HG03571 (cell line): ENCODE measurements around the gene WDR35.

ENCODE experiments used
- ATAC-seq: cut with Tn5 transposase; IDR thresholded peaks from one replicate; pipeline ENCODE4 v1.9.1; 2021; ENCODE audit not compliant: unreplicated experiment

Gene WDR35

DNA sequence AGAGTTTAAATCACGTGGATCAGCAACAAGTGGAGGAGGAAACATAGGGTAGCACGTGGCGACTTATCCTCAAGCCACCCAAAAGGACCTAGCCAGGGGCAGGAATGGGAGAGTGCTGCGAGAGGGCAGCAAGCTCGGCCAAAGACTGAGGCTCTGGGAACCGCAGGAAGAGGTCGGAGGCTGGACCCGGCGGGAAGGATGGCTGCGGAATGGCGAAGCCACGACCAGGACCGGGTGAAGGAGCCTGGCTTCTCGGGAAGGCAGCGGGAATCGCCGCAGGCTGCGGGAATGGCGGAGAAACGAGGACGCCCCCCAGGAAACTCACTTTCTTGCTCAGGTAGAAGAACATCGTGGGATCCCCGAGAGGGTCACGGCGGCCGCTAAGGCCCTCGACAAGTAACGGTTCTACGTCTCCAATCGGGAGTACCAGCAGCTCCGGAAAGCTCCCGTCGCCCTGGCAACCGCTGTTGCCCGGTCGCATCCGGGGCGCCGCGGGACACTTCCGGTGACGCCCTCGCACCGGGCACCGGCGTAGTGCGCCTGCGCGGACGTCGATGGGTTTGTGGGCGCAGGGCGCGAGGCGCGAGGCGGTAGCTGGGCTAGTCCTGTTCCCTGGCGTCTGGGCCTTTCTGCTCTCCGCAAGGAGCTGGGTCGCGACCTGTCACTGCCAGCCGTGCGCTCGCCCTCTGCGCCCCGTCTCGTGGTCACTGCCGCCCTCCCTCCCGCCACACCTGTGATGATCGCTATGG lies at the start of gene WDR35:
Gene WDR35, minus strand, starts transcription at position 439 of the 749 bp plus-strand sequence. Its CDS starts 90 bp downstream, at position 349.
- peak; percentile 93 for ATAC-seq

DNA sequence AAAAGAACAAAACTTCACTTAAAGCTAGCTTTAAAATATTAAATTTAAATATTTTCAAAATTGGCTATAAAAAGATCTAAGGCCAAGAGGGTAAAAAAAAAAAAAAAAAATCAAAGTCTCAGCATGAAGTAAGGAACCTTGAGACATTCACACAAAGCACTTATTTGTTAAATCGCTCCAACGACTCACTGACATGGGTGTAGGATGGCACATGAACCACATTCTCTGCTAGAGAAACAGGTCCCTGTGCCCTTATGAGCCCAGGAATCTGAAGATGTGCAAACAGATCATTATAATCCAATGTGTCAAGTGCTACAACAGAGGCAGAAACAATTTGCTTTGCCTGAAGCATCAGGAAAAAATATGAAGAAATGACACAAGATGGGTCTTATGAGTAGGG lies 47.8 kb upstream of the WDR35 start:
- no peak for ATAC-seq

DNA sequence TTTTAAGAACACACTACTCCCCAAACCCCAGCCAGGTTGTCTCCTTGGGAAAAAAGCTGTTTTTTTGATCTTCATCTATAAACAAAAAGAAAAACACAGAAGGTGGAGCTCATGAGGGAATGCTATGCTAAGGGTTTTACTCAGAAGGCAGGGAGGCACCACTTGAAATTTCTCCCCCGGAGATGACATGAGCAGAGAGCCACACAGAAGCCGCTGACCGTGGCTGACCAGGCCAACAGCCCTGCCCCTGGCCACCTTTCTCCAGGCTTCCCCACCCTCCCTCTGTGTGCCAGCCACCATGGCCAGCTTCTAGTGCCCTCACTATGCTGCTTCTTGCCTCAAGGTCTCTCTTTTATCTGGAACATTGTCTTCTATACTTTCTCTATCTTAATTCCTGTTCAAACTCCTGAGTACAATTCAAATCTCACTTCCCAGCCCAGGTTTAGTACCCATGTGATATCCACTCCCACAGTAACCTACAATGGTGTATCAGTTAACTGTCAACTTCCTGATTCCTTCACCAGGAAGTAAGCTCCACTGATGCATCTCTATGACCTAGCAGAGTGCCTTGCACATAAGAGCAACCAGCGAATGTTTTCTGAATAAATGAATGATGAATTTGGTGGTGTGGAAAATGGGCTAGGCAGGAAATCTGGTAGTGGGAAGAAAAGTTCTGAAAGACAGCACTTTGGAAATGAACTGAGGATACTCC lies 46.2 kb upstream of the WDR35 start:
- ATAC-seq: no peak

DNA sequence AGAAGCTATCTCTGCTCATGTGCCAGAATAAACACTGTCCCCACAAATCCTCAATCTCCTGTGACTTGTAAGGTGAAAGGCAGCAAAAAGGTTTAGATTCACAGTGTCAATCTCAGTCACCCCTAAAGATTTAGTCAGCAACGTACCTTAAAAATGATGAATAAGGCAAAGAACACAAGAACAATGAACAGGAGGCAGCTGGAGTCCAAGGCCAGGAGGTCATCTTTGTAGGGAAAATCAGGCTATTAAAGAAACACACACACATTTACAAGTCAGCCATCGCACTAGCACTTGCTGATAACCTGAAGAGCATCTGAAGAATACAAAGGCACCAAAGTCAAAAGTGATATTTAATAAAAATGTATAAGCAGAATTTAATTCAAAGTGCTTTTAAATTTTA lies 44.9 kb upstream of the WDR35 start:
- no peak for ATAC-seq

DNA sequence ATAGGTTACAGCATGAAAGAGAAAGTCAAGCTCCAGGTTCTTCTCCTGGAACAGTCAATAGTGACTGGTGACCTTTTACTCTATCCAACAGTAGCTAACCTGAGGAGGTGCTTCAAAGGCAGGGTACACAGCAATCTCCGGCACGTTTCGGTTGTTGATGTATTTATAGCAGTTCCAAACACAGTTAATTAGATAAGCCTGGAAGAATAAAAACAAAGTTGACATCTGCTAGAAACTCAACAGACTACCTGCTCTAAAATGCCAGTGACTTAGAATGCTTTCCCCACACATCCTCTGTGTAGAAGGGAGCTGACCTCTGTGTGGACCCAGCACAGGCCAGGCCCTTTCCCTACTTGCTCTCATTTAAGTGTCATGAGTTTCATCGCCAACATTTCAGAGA lies 44.3 kb upstream of the WDR35 start:
- ATAC-seq: no peak

DNA sequence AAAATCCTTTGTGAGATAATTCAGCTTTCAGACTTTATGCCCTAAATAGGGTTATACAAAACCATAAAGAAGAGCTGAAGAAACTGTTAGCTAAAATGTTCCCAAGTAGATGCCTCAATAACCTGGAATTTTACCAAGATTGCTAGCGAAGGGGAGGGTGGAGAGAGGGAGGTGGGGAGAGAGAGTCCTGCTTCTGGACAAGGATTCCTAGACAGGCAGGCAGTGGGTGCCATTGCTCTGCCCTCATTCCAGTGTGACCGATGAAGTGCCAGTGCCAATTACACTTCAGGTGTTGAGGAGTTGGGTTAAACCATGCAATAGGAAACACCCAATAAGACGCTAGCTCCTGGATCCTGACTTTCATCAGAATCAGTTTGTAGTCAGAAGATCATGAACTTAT lies 43.4 kb upstream of the WDR35 start:
- ATAC-seq: no peak

DNA sequence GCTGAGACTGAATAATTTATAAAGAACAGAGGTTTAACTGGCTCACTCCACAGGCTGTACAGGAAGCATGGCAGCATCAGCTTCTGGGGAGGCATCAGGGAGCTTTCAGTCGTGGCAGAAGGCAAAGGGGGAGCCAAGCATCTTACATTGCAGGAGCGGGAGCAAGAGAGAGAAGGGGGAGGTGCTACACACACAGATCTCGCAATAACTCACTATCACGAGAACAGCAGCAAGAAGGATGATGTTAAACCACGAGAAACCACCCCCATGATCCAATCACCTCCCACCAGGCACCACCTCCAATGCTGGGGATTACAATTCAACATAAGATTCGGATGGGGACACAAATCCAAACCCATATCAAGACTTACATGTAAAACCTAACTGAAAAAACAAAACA lies 40.3 kb upstream of the WDR35 start:
- no peak for ATAC-seq

DNA sequence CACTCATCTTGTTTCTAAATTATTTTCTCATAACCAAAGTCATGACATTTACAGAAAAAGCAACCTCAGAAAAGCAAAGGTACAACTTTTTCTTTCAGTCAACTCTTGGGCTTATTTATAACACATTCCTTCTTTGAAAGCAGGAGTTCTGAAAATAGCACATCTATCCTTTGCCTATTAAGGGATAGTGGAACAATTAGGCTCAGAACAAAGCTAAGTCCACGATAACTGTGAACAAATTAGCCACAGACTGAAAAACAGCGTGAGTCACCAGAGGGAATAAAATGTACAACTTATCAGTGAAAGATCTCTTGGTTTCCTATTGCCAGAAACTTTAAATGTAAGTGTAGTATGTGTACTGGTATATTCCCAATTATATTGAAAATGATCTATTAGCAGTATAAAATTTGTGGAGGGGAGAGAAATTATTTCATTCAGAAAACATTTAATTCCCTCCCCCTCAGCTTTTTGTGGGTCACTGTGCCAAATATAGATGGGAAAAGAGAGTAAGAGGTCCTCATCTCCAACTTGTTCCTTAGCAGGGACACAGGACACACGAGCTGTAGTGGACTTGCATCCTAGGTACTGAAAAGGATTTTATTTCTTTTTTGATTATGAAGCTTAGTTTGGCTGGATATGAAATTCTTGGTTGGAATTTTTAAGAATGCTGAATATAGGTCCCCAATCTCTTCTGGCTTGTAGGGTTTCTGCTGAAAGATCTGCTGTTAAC lies 38.0 kb upstream of the WDR35 start:
- no peak for ATAC-seq

DNA sequence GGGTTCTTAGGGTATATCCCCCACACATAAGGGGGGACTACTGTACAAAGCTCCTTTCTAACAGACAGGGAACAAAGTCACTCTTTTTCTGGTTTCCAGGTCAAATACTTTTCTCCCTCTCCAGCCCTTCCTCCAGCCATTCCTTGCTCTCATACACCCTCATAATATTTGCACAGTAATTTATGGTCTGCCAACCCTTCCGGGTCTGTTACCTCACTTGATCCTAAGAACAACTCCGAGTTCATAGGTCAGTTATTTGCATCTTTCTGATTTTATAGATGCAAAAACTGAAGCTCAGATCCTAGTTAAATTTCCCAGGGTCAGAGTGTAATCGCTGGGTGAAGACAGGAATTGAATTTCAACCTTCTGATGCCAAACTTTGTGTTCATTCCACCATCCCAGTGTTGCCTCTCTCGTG lies 37.4 kb upstream of the WDR35 start:
- ATAC-seq: no peak

DNA sequence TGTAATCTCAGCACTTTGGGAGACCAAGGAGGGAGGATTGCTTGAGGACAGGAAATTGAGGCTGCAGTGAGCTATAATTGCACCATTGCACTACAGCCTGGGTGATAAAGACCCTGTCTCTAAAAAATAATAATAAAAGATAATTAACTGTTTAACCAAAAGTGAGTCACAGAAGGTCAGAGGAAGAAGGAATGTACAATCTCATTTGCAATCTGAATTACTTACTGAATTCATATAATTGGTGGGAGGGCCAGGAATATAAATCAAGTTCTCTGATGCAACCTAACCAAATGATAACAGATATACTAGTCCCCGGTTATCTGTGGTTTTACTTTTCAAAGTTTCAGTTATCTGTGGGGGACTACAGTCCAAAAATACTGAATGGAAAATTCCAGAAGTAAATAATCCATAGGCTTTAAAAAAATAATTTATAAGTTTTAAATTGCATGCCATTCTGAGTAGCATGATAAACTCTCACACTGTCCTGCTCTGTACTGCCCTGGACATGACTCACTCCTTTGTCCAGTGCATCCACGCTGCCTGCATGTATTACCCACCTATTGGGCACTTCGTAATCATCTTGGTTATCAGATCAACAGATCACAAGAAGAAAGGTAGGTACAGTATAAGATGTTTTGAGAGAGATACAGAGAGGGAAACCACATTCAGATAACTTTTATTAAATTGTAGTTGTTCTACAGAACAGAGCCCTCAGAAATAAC lies 35.3 kb upstream of the WDR35 start:
- no peak for ATAC-seq

DNA sequence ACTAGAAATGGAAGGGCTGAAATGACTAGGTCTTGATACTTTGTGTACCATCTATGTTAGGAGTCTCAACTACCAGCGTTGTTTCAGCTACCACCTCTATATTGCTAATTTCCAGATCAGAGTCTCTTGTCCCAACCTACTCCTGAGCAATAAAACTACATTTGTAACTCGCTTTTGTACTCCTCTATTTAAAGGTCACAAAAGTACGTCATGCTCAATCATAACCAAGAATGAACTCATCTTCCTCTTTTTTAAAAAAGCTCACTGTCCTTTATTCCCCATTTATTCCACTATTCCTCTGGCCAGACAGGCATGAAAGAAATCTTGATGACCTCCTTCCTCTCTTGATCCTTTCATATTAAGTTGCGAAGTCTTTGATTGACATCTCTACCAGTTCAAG lies 33.8 kb upstream of the WDR35 start:
- no peak for ATAC-seq

DNA sequence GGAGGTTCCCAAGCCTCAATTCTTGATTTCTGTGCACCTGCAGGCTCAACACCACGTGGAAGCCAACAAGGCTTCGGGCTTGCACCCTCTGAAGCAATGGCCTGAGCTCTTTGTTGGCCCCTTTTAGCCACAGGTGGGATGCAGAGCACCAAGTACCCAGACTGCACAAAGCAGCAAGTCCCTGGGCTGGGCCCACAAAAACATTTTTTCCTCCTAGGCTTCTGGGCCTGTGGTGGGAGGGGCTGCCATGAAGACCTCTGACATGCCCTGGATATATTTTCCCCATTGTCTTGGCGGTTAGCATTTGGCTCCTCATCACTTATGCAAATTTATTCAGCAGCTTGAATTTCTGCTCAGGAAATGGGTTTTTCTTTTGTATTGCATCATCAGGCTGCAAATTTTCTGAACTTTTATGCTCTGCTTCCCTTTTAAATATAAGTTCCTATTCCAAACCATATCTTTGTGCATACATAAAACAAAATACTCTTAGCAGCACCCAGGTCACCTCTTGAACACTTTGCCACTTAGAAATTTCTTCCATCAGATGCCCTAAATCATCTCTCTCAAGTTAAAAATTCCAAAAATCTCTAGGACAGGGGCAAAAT lies 31.6 kb upstream of the WDR35 start:
- ATAC-seq: no peak

DNA sequence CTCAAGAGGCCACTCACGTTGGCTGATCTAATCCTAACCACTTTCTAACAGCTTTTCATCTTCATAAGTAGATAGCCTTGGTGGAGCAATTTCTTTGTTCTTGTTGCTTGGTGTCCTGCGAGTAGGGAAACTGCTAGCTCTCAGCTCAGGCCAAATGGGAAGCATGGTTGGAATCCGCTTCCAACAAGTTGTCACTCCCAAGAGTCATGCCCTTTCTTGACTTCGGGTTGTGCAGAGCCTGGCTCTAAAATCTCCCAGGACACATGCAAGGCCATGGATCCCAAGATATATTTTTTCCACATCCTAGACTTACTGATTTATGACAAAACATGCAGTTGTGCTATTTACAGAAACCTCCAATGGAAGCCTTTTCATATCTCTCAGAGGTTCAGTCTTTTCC lies 29.8 kb upstream of the WDR35 start:
- ATAC-seq: no peak

DNA sequence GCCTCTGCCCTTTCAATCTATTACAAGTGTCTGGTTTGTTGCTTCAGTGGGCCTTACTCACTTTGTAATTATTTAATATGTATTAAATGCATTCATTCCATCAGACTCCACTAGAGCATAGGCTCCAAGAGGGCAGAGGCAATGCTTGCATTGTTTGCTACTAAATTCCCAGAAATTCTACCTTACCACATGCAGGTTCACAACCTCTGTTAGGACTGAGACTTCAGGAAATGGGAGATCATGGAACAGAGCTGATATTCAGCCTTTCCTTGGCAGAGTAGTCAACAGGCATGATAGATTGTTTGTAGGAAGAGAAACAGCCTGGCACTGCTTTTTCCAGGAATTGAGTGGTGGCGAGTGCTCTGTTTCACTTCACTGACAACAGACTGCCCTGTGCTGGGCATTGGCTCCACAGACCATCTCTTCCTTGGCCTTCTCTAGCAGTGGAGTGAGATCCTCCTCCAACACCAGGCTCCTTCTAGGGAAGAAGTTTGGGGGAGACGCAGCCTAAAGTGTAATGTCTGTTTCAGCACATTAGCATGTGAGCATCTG lies 28.8 kb upstream of the WDR35 start:
- no peak for ATAC-seq

DNA sequence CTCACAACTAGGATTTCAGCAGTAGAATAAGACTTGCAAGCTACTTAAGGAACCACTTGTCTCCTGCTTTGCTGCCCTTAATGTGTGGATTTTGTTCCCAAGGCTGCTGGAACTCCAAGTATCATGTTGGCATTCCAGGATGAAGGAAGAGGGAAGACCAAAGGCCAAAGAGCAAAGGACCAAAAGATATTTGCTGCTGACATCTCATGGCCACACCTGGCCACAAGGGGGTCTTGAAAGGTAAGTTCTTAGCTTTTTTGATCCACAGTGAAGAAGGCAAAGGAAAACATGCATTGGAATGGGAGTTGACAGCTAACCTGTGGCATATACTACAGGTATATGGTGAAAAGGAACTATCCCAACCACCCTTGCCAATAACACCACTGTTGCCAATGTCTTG lies 26.4 kb upstream of the WDR35 start:
- no peak for ATAC-seq

DNA sequence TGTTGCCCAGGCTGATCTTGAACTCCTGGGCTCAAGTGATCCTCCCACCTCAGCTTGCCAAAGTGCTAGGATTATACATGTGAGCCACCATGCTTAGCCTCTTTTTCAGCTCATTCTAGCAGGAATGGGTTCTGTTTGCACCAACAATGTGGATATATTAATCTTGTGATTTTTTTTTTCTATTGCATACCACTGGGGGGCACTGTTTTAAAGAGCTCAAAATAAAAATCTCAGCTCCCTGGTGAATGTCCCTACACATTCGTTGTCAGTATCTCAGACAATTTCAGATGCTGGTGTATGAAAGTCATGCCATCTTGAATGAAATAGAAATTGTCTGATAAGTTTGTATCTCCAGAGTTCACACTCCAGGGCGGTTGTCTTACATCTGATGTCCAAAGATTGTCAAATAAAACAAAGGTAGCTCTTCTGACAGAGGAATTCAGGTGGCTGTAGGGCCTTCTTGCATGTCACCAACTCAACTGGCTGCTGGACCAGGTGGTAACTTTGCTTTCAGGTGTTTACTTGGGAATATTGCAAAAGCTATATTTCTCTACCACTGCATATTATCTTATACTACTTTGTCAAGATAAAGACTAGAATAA lies 25.7 kb upstream of the WDR35 start:
- ATAC-seq: no peak

DNA sequence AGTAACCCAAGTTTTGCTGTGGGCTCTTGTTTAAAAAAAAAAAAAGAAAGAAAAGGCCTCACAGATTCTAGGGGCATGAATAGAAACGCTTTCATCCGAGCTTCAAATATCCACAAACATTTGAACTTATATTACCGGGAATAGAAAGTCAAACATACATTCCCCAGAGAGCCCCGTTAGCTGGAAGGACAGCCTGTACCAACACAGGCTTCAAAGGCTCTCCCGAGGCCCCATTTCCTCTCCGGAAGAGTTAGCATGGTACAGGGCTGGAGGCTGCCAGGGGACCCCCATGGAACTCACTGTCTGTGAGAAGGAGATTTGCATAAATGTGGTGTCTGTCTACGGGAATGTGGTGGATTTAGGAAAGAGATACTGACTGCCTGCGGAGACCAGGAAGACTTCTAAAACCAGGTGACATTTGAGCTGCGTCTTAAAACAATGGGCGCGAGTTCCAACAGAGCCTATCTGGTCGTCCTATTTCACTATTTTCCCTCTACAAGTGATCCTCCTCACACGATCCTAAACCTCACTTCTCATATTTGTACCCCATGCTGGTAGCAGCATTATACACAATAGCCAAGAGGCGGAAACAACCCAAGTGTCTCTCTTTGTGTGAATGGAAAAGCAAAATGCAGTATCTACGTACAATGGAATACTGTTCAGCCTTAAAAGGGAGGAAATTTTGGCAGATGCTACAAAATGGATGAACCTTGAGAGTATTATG lies 23.4 kb upstream of the WDR35 start:
- ATAC-seq: no peak

DNA sequence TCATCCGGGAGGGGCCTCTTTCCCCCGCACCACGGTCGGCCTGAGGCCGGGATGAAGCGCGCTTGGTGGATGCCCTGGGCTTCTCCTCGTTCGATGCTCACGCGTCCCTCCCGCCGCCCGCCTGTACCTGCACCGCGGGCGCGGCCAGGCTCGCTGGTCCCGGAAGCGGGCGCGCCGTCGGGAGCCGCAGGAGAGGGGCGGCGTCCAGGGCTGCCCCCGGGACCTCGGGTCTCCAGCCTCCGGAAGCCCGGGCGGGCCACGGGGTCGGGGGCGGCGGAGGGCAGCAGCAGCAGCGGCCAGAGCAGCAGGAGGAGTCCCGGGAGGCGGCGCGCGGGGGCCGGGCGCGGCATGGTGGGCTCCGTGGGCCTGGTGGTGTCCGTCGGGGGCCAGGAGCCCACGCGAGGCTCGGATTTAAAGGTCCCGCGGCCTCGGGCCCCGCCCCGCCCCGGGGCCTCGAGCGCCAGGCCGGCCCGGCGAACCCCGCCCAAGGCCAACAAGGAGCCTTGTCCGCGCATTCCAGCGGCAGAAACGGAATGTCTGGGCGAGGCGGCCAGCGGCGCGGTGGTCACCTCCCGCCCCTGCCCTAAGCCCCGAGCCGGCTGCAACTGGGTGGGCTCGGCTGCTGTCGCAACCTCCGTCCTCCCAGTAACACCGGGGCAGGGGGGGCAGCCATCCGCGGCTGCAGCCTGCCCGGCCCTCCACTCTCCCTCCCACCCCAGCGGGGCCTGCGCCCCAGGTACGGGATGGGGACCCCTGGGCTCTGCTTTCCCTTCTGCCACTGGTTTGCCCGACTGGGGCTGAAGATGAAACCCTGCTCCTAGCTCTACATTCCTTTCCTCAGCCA lies 22.6 kb upstream of the WDR35 start, which contains the start of gene MATN3:
Gene MATN3, minus strand, starts transcription at position 387 of the 844 bp plus-strand sequence. Its CDS starts 37 bp downstream, at position 350.
- no peak for ATAC-seq

DNA sequence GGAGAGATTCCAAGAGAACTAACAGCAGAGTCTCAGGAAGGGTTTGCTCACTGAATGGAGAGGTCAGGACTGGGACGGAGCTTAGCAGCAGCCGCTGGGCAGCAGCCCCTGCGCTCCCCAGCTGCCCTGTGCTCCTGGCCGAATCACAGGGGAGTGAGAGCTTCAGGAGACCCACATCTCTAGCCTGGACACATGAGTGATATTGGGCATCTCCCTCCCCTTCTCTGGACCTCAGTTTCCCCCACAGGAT lies 22.1 kb upstream of the WDR35 start:
- no peak for ATAC-seq
